ENCODE measurements around the gene VTA1. TPM values are rescaled to one million over a fixed set of nuclear protein-coding genes. Genes with fewer than 3 reads are reported as not detected.
A peak's percentile ranks its signal among the peaks of the same experiment; 100 is the strongest.

The VTA1 gene
- total RNA-seq, 1 donor: 89.8 TPM

GRCh38 chr6:142271476-142271875 is 124.4 kb downstream of the VTA1 start:
- TF ChIP-seq, protein P1, sequence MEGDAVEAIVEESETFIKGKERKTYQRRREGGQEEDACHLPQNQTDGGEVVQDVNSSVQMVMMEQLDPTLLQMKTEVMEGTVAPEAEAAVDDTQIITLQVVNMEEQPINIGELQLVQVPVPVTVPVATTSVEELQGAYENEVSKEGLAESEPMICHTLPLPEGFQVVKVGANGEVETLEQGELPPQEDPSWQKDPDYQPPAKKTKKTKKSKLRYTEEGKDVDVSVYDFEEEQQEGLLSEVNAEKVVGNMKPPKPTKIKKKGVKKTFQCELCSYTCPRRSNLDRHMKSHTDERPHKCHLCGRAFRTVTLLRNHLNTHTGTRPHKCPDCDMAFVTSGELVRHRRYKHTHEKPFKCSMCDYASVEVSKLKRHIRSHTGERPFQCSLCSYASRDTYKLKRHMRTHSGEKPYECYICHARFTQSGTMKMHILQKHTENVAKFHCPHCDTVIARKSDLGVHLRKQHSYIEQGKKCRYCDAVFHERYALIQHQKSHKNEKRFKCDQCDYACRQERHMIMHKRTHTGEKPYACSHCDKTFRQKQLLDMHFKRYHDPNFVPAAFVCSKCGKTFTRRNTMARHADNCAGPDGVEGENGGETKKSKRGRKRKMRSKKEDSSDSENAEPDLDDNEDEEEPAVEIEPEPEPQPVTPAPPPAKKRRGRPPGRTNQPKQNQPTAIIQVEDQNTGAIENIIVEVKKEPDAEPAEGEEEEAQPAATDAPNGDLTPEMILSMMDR (IDR thresholded peaks at IDR 0.05; ENCODE audit: insufficient read depth, low read depth, low read length): no peak
- DNase-seq (ENCODE audit: low read depth): peak; percentile 52
- no peak overlapping the region for H3K4me3 ChIP-seq (ENCODE audit: low read depth, low read length)

Other genes starting within 250 kb of the VTA1 start
- not detected in 2 replicates for gene GJE1, start 14.3 kb upstream of the VTA1 start, total RNA-seq
- gene NMBR, start 141 bp upstream of the VTA1 start, total RNA-seq: not detected in 2 replicates
- 33.2 and 153 TPM in 2 replicates for gene ADGRG6, start 154.7 kb downstream of the VTA1 start, total RNA-seq

All from fibroblast of villous mesenchyme (primary cell).